Upper lobe of right lung (tissue), 1 donor: ENCODE results near the gene CCSER1. TPM values are rescaled to one million over a fixed set of nuclear protein-coding genes. Genes with fewer than 3 reads are reported as not detected.
"Not testable (repeated sequence)": the region's sequence is repeated elsewhere in the genome, so short reads cannot be mapped to it uniquely, and the experiment has no call there.

Source experiments
- ATAC-seq: fragments of 200-7000 bp; cut with Tn5 transposase; one replicate; pipeline ENCODE4 v1.9.1; 2020; ENCODE audit warnings: mild to moderate bottlenecking, moderate library complexity
- DNase-seq: peaks from one replicate; pipeline ENCODE4 v3.0.0-alpha.2; 2020
- H3K27ac ChIP-seq: fragments of 200-600 bp; one replicate; pipeline ENCODE4 v1.8.0; 2022
- H3K27me3 ChIP-seq: fragments of 200-600 bp; one replicate; pipeline ENCODE4 v1.8.0; 2022; ENCODE audit warnings: mild to moderate bottlenecking
- H3K36me3 ChIP-seq: fragments of 200-600 bp; one replicate; pipeline ENCODE4 v1.8.0; 2022
- H3K4me1 ChIP-seq: fragments of 200-600 bp; one replicate; pipeline ENCODE4 v1.8.0; 2022
- H3K4me3 ChIP-seq: fragments of 200-600 bp; one replicate; pipeline ENCODE4 v1.8.0; 2022; ENCODE audit warnings: mild to moderate bottlenecking
- H3K9me3 ChIP-seq: fragments of 200-600 bp; one replicate; pipeline ENCODE4 v1.8.0; 2022
- CTCF ChIP-seq: fragments of 200-600 bp; IDR thresholded peaks from one replicate; pipeline ENCODE4 v1.8.0; 2022; ENCODE audit warnings: antibody characterized with exemption
- intact Hi-C: fragments of 100-400 bp; cut with DNase I; formaldehyde crosslinking; loops from one replicate; pipeline ENCODE4 v1.11.0; 2022
- total RNA-seq: library from RNA; stranded (reverse); fragmentation: NEBNext Ultra II Directional; extraction: Animal tissue kit (Norgen Biotek cat#: 25700); gene quantifications from one replicate; pipeline ENCODE4 v1.2.1, GENCODE V29; 2021
- donor health status: DM: no; HTN: yes; CAD: no; lungs with severe emphysema.

CCSER1 gene
- total RNA-seq, 1 donor from 2014 or later = 7.4 TPM

GRCh38 chr4:91171217-91171616, 1044.0 kb downstream of the CCSER1 start:
- no peaks in the 10 kb centered on the region for H3K36me3 ChIP-seq
- H3K27me3 ChIP-seq = no peaks in the 10 kb centered on the region
- no peak for TF ChIP-seq CTCF
- no peaks in the 10 kb centered on the region for H3K4me1 ChIP-seq
- intact Hi-C loops = no loop called here
- H3K9me3 ChIP-seq = peaks cover 5% of the 10 kb centered on the region
- DNase-seq = no peak
- H3K4me3 ChIP-seq = no peak overlapping the region
- no peak for ATAC-seq
- H3K27ac ChIP-seq = no peak overlapping the region

- H3K4me1 ChIP-seq, intact Hi-C loops, H3K27ac ChIP-seq, ATAC-seq, DNase-seq, H3K36me3 ChIP-seq, H3K27me3 ChIP-seq, H3K9me3 ChIP-seq, H3K4me3 ChIP-seq: not testable (repeated sequence)
Measured at GRCh38 chr4:91185061-91185460, 1057.9 kb downstream of the CCSER1 start.

GRCh38 chr4:91198951-91199350, 1071.8 kb downstream of the CCSER1 start:
- no peak for TF ChIP-seq CTCF
- no peak for DNase-seq

DNA sequence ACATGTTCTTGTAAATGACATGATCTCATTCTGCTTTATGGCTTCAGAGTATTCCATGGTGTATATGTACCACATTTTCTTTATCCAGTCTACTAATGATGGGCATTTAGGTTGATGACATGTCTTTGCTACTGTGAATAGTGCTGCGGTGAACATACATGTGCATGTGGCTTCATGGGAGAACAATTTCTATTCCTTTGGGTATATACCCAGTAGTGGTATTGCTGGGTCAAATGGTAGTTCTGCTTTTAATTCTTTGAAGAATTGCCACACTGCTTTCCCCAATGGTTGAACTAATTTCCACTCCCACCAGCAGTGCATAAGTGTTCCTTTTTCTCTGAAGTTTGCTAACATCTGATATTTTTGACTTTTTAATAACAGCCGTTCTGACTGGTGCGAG, 1080.3 kb downstream of the CCSER1 start:
- Histone ChIP-seq H3K4me3 (no peak overlapping the region), H3K9me3 (no peaks in the 10 kb centered on the region), H3K27me3 (no peaks in the 10 kb centered on the region), H3K4me1 (no peaks in the 10 kb centered on the region), H3K36me3 (no peaks in the 10 kb centered on the region), H3K27ac (no peak overlapping the region)
- no peak for TF ChIP-seq CTCF
- no peak for DNase-seq
- intact Hi-C loops = no loop called here
- ATAC-seq = no peak

More at GRCh38 chr4:91198951-91199350, 1071.8 kb downstream of the CCSER1 start:
- ATAC-seq = no peak
- Histone ChIP-seq H3K4me1 (no peaks in the 10 kb centered on the region), H3K27me3 (no peaks in the 10 kb centered on the region), H3K9me3 (no peaks in the 10 kb centered on the region), H3K4me3 (peak overlapping the region; percentile 17), H3K36me3 (no peaks in the 10 kb centered on the region), H3K27ac (no peak overlapping the region)
- intact Hi-C loops = no loop called here

DNA sequence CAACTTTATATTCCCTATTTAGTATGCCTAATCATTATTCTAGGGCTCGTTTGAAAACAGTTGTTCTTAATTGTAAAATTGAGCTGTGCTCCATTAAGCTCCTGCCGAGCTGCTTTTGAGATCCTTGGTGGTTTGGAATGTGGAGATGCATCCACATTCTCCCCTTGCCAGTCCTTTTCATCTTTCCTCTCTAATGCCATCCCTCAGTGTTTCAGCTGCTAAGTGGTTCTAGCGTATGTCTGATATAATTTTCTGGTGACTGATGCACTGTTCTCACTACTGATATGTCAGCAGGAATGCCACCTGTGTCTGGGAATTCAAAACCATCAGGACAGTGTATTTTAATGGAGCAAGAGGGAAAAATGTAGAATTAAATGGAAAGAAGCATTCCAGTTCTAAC, 1085.0 kb downstream of the CCSER1 start:
- Histone ChIP-seq H3K4me3 (no peak overlapping the region), H3K27ac (no peak overlapping the region), H3K9me3 (no peaks in the 10 kb centered on the region), H3K4me1 (no peaks in the 10 kb centered on the region), H3K27me3 (no peaks in the 10 kb centered on the region), H3K36me3 (no peaks in the 10 kb centered on the region)
- DNase-seq (no peak), ATAC-seq (no peak)
- intact Hi-C loops = no loop called here
- TF ChIP-seq CTCF = no peak

GRCh38 chr4:91217831-91218403, 1090.7 kb downstream of the CCSER1 start:
- H3K4me1 ChIP-seq, H3K27ac ChIP-seq, intact Hi-C loops, DNase-seq, H3K36me3 ChIP-seq, H3K4me3 ChIP-seq, H3K27me3 ChIP-seq, ATAC-seq, H3K9me3 ChIP-seq: not testable (repeated sequence)

GRCh38 chr4:91220315-91220714, 1093.1 kb downstream of the CCSER1 start:
- ATAC-seq = no peak
- intact Hi-C loops = no loop called here

More at GRCh38 chr4:91220315-91220714, 1093.1 kb downstream of the CCSER1 start:
- Histone ChIP-seq H3K4me1 (no peaks in the 10 kb centered on the region), H3K4me3 (no peak overlapping the region), H3K27ac (no peak overlapping the region), H3K27me3 (no peaks in the 10 kb centered on the region), H3K36me3 (no peaks in the 10 kb centered on the region), H3K9me3 (no peaks in the 10 kb centered on the region)
- no peak for TF ChIP-seq CTCF
- no peak for DNase-seq
